CD14-positive monocyte (primary cell): ENCODE data around the gene PTTG1IP. TPM values are rescaled to one million over a fixed set of nuclear protein-coding genes. Genes with fewer than 3 reads are reported as not detected.

Experiments used
- DNase-seq, 3 donors: peaks; one replicate each; pipeline ENCODE4 v3.0.0-alpha.2; 2011 to 2022
- H2AFZ ChIP-seq: 2 replicates; pipeline ENCODE4 v1.6.0; 2012; ENCODE audit warnings: mild to moderate bottlenecking, low read depth, low read length, inconsistent platforms; ENCODE audit not compliant: insufficient read depth, poor library complexity, severe bottlenecking
- H3K27ac ChIP-seq, 2 donors: 1 replicate in 1 of 2; 2 replicates in 1 of 2; pipeline ENCODE4 v1.5.1; 2012 to 2013; ENCODE audit warnings: low read length in 2 of 2, control low read depth in 1 of 2, inconsistent platforms in 1 of 2, low read depth in 1 of 2, mild to moderate bottlenecking in 1 of 2
- H3K27me3 ChIP-seq, 2 donors: one replicate each; pipeline versions ENCODE4 v1.6.0 to v1.6.1; 2011 to 2013; ENCODE audit warnings: low read length in 2 of 2; ENCODE audit not compliant: control insufficient read depth in 2 of 2, insufficient read depth in 2 of 2
- H3K36me3 ChIP-seq, 2 donors: replicated peaks in 1 of 2; 1 replicate in 1 of 2; 2 replicates in 1 of 2; pipeline versions ENCODE4 v1.5.1 to v1.6.1; 2012 to 2013; ENCODE audit warnings: low read length in 2 of 2, control low read depth in 1 of 2, inconsistent platforms in 1 of 2, mild to moderate bottlenecking in 1 of 2; ENCODE audit not compliant: insufficient read depth in 2 of 2, control insufficient read depth in 1 of 2
- H3K4me1 ChIP-seq, 2 donors: 1 replicate in 1 of 2; 2 replicates in 1 of 2; pipeline versions ENCODE4 v1.5.1 to v1.6.1; 2012 to 2013; ENCODE audit warnings: low read length in 2 of 2, control low read depth in 1 of 2, inconsistent platforms in 1 of 2, mild to moderate bottlenecking in 1 of 2, moderate library complexity in 1 of 2; ENCODE audit not compliant: insufficient read depth in 2 of 2, control insufficient read depth in 1 of 2
- H3K4me2 ChIP-seq: replicated peaks from 2 replicates; pipeline ENCODE3; 2012; ENCODE audit warnings: low read length, moderate library complexity, mild to moderate bottlenecking; ENCODE audit not compliant: poor library complexity, severe bottlenecking; ENCODE audit errors: extremely low read depth
- H3K4me3 ChIP-seq, 3 experiments: fragments of 200-600 bp in 1 of 3; sonication (generic) in 1 of 3; replicated peaks in 1 of 3; 1 replicate in 2 of 3; 2 replicates in 1 of 3; pipeline ENCODE4 v1.5.1; 2011 to 2013; ENCODE audit warnings: low read length in 3 of 3, mild to moderate bottlenecking in 3 of 3, control low read depth in 2 of 3, low read depth in 2 of 3, inconsistent platforms in 1 of 3, moderate library complexity in 1 of 3
- H3K79me2 ChIP-seq: 2 replicates; pipeline ENCODE4 v1.6.0; 2012; ENCODE audit warnings: mild to moderate bottlenecking, control low read depth, inconsistent platforms, low read length, moderate library complexity; ENCODE audit not compliant: insufficient read depth
- H3K9ac ChIP-seq: 2 replicates; pipeline ENCODE4 v1.6.0; 2017; ENCODE audit warnings: low read length, mild to moderate bottlenecking; ENCODE audit not compliant: insufficient read depth, poor library complexity, severe bottlenecking
- H3K9me3 ChIP-seq, 2 donors: replicated peaks in 1 of 2; 1 replicate in 1 of 2; 2 replicates in 1 of 2; pipeline versions ENCODE4 v1.5.1 to v1.6.1; 2012 to 2013; ENCODE audit warnings: low read length in 2 of 2, control low read depth in 1 of 2; ENCODE audit not compliant: control insufficient read depth in 1 of 2, insufficient read depth in 1 of 2
- H4K20me1 ChIP-seq: 2 replicates; pipeline ENCODE4 v1.6.0; 2012; ENCODE audit warnings: mild to moderate bottlenecking, low read length, control low read depth, moderate library complexity; ENCODE audit not compliant: insufficient read depth
- H3K27ac Mint-ChIP-seq, 7 donors: one replicate each; pipeline ENCODE4 v1.8.0; 2020; ENCODE audit warnings: mild to moderate bottlenecking in 7 of 7, mixed read lengths in 7 of 7, moderate library complexity in 6 of 7, inconsistent platforms in 2 of 7
- H3K27me3 Mint-ChIP-seq, 3 donors: one replicate each; pipeline ENCODE4 v1.8.0; 2021 to 2022; ENCODE audit warnings: low read depth in 3 of 3, mild to moderate bottlenecking in 3 of 3, mixed read lengths in 3 of 3, moderate library complexity in 3 of 3, inconsistent platforms in 1 of 3
- H3K36me3 Mint-ChIP-seq, 2 donors: one replicate each; pipeline ENCODE4 v1.8.0; 2020; ENCODE audit warnings: mixed read lengths in 2 of 2, inconsistent platforms in 1 of 2, mild to moderate bottlenecking in 1 of 2
- H3K4me1 Mint-ChIP-seq: one replicate; pipeline ENCODE4 v1.8.0; 2020; ENCODE audit warnings: mild to moderate bottlenecking, mixed read lengths
- H3K4me3 Mint-ChIP-seq, 2 donors: one replicate each; pipeline ENCODE4 v1.8.0; 2020; ENCODE audit warnings: mild to moderate bottlenecking in 2 of 2, mixed read lengths in 2 of 2, moderate library complexity in 1 of 2
- H3K9me3 Mint-ChIP-seq, 7 donors: one replicate each; pipeline ENCODE4 v1.8.0; 2020 to 2022; ENCODE audit warnings: mixed read lengths in 7 of 7, mild to moderate bottlenecking in 6 of 7, moderate library complexity in 6 of 7, inconsistent platforms in 2 of 7
- CTCF ChIP-seq: fragments of 200-600 bp; IDR thresholded peaks from one replicate; pipeline ENCODE4 v1.8.0; 2022; ENCODE audit warnings: antibody characterized with exemption, mild to moderate bottlenecking
- WGBS: methylation state at CpG from one replicate; pipeline ENCODE4 v1.1.5; 2013; ENCODE audit warnings: missing lambda C conversion rate; ENCODE audit not compliant: insufficient coverage; 5-methylcytosine and 5-hydroxymethylcytosine counted together
- intact Hi-C, 2 donors: fragments of 100-400 bp; cut with micrococcal nuclease; formaldehyde crosslinking; loops; one replicate each; pipeline versions ENCODE4 v1.15.0 to v1.15.1; 2023
- polyA plus RNA-seq, 3 donors: library from polyadenylated mRNA; depleted of rRNA in 1 of 3; unstranded in 2 of 3; stranded (reverse) in 1 of 3; fragments of 300-500 nt in 2 of 3; fragments of >200 nt in 1 of 3; fragmentation: Illumina TruSeq in 2 of 3; gene quantifications; 1 replicate in 2 of 3; 2 replicates in 1 of 3; pipeline ENCODE4 v1.2.3, GENCODE V29; 2012 to 2021

The PTTG1IP gene
- polyA plus RNA-seq, 3 donors: 118 to 238 (median 206) TPM

- intact Hi-C loops: no loop called here
- Mint-ChIP-seq H3K9me3 (no peaks in the 10 kb centered on the region), H3K4me1 (peaks cover 15% of the 10 kb centered on the region), H3K27me3 (peaks cover 0 to 2% (median 0%) of the 10 kb centered on the region in 3 donors), H3K4me3 (no peak overlapping the region), H3K27ac (no peak overlapping the region), H3K36me3 (peaks cover 60 to 70% of the 10 kb centered on the region in 2 donors)
- DNase-seq: no peak
- Histone ChIP-seq H3K27ac (no peak overlapping the region), H2AFZ (no peak overlapping the region), H3K79me2 (peaks cover 33% of the 10 kb centered on the region), H4K20me1 (peaks cover 30% of the 10 kb centered on the region), H3K36me3 (peaks cover 57 to 70% of the 10 kb centered on the region in 2 donors), H3K4me1 (peaks cover 12 to 16% of the 10 kb centered on the region in 2 donors), H3K4me2 (no peak overlapping the region), H3K9ac (no peak overlapping the region), H3K9me3 (no peaks in the 10 kb centered on the region), H3K27me3 (no peaks in the 10 kb centered on the region), H3K4me3 (no peak overlapping the region)
- no peak for TF ChIP-seq CTCF
- WGBS: 96% methylated on average over 3 of the region's 4 CpGs
Measured at GRCh38 chr21:44805859-44806258, 67.6 kb downstream of the PTTG1IP start.

- no peak overlapping the region for H2AFZ ChIP-seq
- TF ChIP-seq CTCF: no peak
- no peak for DNase-seq
- H3K4me1 Mint-ChIP-seq: peaks cover 21% of the 10 kb centered on the region
- H3K4me3 Mint-ChIP-seq: no peak overlapping the region
- no peak overlapping the region for H3K27ac ChIP-seq
- no CpG with 5 or more reads among the region's 4 CpGs for WGBS
- peaks cover 33% of the 10 kb centered on the region for H3K79me2 ChIP-seq
- H4K20me1 ChIP-seq: peaks cover 30% of the 10 kb centered on the region
- H3K27me3 Mint-ChIP-seq: peaks cover 0 to 2% (median 0%) of the 10 kb centered on the region in 3 donors
- peaks cover 52 to 63% of the 10 kb centered on the region in 2 donors for H3K36me3 ChIP-seq
- no peak overlapping the region for H3K9ac ChIP-seq
- intact Hi-C loops: no loop called here
- no peak overlapping the region for H3K4me2 ChIP-seq
- no peaks in the 10 kb centered on the region for H3K27me3 ChIP-seq
- peaks cover 56 to 63% of the 10 kb centered on the region in 2 donors for H3K36me3 Mint-ChIP-seq
- H3K4me3 ChIP-seq: no peak overlapping the region
- H3K9me3 ChIP-seq: no peaks in the 10 kb centered on the region
- H3K4me1 ChIP-seq: peaks cover 19 to 23% of the 10 kb centered on the region in 2 donors
- peak overlapping the region in 1 of 7 donors; percentile 16 for H3K27ac Mint-ChIP-seq
- H3K9me3 Mint-ChIP-seq: no peaks in the 10 kb centered on the region
Measured at GRCh38 chr21:44805226-44805625, 68.3 kb downstream of the PTTG1IP start.
